ENCODE measurements around the gene APBA1. TPM values are rescaled to one million over a fixed set of nuclear protein-coding genes. Genes with fewer than 3 reads are reported as not detected.

APBA1 gene
- polyA plus RNA-seq, 3 donors, result 13.8 to 17.6 (median 15.3) TPM

- no peak for DNase-seq (ENCODE audit: low read depth in 3 of 3, low spot score in 2 of 3)
These were observed 291.9 kb downstream of the APBA1 start for GRCh38 chr9:69380301-69380700.

DNA sequence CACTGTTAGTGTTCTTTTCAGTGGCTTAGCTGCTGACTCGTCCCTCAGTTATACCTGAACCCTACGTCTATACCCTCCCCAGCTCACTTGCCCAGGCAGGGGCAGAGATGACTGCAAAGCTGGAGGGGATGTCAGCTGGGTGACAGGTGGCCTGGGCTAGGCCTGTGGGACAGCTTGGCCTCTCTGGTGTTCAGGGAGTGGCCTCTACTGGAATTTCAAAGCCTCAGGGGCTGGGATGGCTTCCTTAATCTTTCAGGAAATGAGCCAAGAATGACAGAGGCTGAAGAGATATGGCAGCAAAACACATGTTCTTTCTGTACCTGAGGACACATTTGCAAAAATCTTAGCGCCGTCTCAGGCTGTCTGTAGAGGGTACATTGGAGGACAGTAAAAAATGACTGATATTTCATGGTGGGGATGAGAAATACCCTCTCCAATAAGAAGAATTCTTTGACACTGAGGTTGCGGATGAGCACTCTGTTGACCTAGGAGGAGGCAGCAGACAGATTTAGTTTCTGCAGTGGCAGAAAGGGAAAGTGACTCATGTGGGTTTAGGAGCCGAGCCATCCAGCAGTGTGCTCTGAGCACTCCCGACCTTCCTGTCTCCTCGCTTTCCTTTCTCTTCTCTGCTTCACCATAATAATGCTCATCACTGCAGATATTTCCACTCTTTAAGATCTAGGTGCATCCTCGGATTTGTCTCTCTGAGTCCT lies 292.7 kb downstream of the APBA1 start:
- no peak for DNase-seq (ENCODE audit: low read depth in 3 of 3, low spot score in 2 of 3)

DNA sequence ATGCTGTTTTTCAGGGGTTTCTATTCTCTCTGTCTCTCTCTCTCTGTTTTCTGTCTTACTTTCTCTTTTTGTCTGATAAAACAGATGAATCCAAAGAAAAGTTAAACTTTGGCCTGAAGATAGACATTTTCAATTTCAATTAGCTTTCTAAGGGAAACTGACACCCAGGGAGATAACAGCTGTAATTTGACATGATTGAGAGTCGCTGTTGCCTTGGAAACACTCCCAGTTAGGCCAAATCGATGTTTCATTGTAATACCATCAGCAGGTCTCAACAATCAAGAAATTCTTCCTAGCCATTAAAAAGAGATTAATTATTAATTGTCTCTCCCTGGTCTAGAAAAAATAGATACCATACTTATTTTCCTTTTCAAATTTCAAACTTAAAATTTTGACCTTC lies 294.2 kb downstream of the APBA1 start:
- no peak for DNase-seq (ENCODE audit: low read depth in 3 of 3, low spot score in 2 of 3)

Other genes starting within 250 kb of the APBA1 start
- 10 to 100 TPM; 55.6 to 57.5 (median 56.2) TPM for gene PTAR1, start 87.6 kb upstream of the APBA1 start, polyA plus RNA-seq (ENCODE audit: insufficient read length in 3 of 3)
- gene CFAP95, start 148.4 kb upstream of the APBA1 start, polyA plus RNA-seq (ENCODE audit: insufficient read length in 3 of 3), result 1 to 10 TPM; 1.5 to 2.1 (median 2.0) TPM

Measured in right renal cortex interstitium (tissue), 3 donors.